Suprapubic skin (tissue), 4 donors: ENCODE results near the gene GMDS.

Experiments
- CTCF ChIP-seq, 2 donors: fragments of 200-600 bp in 1 of 2; fragments of 450-650 bp in 1 of 2; sonication (generic) in 1 of 2; IDR thresholded peaks; one replicate each; pipeline ENCODE4 v1.5.1; 2016 to 2019; ENCODE audit warnings: antibody characterized with exemption in 2 of 2, mild to moderate bottlenecking in 1 of 2, moderate library complexity in 1 of 2
- EP300 ChIP-seq: sonication (generic); formaldehyde crosslinking; IDR thresholded peaks from one replicate; pipeline ENCODE4 v1.6.1; 2017; ENCODE audit warnings: antibody characterized with exemption
- POLR2A ChIP-seq, 2 donors: fragments of 450-650 bp; IDR thresholded peaks; one replicate each; pipeline ENCODE4 v1.6.1; 2017; ENCODE audit warnings: antibody characterized with exemption in 2 of 2, mild to moderate bottlenecking in 2 of 2, moderate library complexity in 2 of 2
- POLR2AphosphoS5 ChIP-seq, 3 donors: sonication (generic); formaldehyde crosslinking; IDR thresholded peaks; one replicate each; pipeline ENCODE4 v1.6.1; 2017; ENCODE audit warnings: antibody characterized with exemption in 3 of 3

- no peak for TF ChIP-seq POLR2AphosphoS5 (IDR thresholded peaks at IDR 0.05)
- no peak for TF ChIP-seq EP300
- TF ChIP-seq CTCF (IDR thresholded peaks at IDR 0.05): no peak
- no peak for TF ChIP-seq POLR2A (IDR thresholded peaks at IDR 0.05)
Observed at GRCh38 chr6:2035046-2035445, 210.4 kb downstream of the GMDS start.
